22Rv1 (cell line): ENCODE data around the gene MYCBP2.

Source experiments
- H3K27ac ChIP-seq: fragments of 450-650 bp; 2 replicates; pipeline ENCODE4 v1.5.1; 2017
- ZFX ChIP-seq: fragments of 450-650 bp; IDR thresholded peaks from 2 replicates; pipeline ENCODE4 v1.6.1; 2017; ENCODE audit warnings: antibody characterized with exemption, borderline replicate concordance
- TF ChIP-seq, protein P1 (sequence below): fragments of 450-650 bp; IDR thresholded peaks from 2 replicates; pipeline ENCODE4 v1.5.1; 2017; ENCODE audit warnings: mild to moderate bottlenecking

Gene MYCBP2

GRCh38 chr13:77326905-77327604, at the start of gene MYCBP2:
TSS of gene MYCBP2 (minus strand) at chr13:77327094. CDS start at chr13:77326775, 319 bp downstream.
- TF ChIP-seq, protein P1, sequence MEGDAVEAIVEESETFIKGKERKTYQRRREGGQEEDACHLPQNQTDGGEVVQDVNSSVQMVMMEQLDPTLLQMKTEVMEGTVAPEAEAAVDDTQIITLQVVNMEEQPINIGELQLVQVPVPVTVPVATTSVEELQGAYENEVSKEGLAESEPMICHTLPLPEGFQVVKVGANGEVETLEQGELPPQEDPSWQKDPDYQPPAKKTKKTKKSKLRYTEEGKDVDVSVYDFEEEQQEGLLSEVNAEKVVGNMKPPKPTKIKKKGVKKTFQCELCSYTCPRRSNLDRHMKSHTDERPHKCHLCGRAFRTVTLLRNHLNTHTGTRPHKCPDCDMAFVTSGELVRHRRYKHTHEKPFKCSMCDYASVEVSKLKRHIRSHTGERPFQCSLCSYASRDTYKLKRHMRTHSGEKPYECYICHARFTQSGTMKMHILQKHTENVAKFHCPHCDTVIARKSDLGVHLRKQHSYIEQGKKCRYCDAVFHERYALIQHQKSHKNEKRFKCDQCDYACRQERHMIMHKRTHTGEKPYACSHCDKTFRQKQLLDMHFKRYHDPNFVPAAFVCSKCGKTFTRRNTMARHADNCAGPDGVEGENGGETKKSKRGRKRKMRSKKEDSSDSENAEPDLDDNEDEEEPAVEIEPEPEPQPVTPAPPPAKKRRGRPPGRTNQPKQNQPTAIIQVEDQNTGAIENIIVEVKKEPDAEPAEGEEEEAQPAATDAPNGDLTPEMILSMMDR, result no peak
- TF ChIP-seq ZFX, result no peak
- H3K27ac ChIP-seq, result peak within 1 kb of the TSS; percentile 100

- TF ChIP-seq ZFX, result no peak
- TF ChIP-seq, protein P1, result no peak
- H3K27ac ChIP-seq, result no peak overlapping the region
Measured at GRCh38 chr13:77375560-77376108, 48.7 kb upstream of the MYCBP2 start.

DNA sequence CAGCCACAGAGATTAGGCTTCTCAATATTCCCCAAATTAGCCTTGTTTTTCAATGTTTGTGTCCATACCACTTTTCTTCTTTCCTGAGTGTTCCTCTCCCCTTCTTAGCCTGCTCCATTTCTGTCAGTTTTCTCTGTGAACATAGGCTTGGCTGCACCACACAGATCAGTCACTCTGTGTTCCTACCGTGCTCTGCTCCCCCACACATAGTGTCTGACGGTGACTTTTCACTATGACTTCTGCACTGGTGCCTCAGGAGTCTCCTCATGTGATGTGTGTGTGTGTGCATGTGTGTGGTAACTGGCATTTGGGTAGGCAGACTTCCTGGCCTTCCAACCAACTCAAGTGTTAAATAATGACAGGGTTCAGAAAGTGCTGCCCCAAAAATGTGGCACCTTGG, 47.9 kb upstream of the MYCBP2 start:
- TF ChIP-seq ZFX, result no peak
- H3K27ac ChIP-seq, result no peak overlapping the region

DNA sequence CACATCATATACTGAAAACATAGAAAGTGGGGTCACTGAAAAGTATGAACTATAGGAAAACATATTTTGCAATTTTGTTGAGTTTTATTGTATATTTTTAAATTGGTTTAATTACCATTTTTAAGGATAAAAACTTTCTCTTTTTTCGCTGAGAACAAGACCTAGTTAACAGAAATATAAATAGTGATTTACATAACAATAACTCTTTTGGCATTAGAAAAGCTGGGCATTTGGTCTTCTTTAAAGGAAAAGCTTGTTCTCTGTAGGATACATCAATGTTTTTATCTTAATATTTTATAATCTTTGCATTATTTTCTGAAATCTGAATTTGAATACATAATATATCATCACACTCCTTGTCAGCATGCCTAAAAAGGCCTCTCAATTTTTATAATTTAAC, 47.4 kb upstream of the MYCBP2 start:
- TF ChIP-seq, protein P1, result no peak
- no peak for TF ChIP-seq ZFX
- no peak overlapping the region for H3K27ac ChIP-seq

DNA sequence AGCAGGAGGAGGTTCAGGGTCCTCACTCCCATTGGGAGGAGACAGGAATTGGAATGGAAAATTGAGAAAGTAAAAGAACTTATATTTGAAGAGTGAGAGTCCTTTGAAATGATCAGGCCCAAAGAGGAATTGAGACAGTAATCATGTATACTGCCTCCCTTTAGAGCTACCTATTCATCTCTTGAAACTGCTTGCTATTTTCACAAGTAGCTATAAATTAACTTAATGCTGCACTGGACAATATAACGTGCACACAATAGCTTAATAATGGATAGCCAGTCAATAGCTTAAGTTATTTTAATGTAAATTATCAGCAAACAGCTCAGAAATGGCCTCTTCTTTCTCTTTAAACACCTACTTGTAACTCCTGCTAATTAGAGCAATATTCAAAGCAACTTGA, 46.6 kb upstream of the MYCBP2 start:
- no peak overlapping the region for H3K27ac ChIP-seq
- TF ChIP-seq ZFX, result no peak
- TF ChIP-seq, protein P1, result no peak

DNA sequence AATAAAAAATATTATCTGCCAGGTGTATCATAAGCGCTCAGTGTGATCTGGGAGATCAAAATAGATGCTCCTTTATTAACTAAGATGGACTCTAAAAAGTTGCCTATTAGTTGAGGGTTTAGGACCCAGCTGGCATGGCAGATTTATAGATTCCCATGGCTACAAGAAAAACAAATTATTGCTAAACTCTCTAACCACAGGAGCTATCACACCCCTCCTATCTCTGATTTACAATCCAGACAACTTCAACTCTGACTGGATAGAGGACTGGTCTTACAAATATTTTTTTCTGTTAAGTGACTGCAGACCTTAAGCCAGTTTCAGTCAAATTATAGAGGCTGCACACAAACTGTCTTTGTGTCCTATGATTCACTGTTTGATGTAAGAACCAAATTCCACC, 45.4 kb upstream of the MYCBP2 start:
- TF ChIP-seq ZFX, result no peak
- TF ChIP-seq, protein P1, result no peak
- no peak overlapping the region for H3K27ac ChIP-seq

DNA sequence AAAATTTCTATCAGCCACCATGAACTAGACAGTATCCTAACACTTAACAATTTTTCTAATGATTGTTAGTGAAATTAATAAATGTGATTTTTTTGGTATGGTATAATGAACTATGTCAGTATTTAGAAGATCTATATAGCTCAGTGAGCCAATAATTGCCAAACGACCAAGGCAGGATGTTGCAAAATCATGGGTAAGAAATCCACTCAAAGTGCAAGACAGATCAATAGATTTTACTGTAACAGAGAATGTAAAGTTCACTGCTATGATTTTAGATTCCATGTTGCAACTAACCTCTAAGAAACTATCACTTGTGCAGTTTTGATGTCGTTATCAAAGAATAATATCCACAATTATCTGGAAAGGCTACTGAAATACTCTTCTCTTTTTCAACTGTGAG, 44.0 kb upstream of the MYCBP2 start:
- TF ChIP-seq, protein P1, result no peak
- no peak for TF ChIP-seq ZFX
- H3K27ac ChIP-seq, result no peak overlapping the region

GRCh38 chr13:77362166-77362565, 35.3 kb upstream of the MYCBP2 start:
- TF ChIP-seq, protein P1, result no peak
- no peak overlapping the region for H3K27ac ChIP-seq
